Neural crest cell (in vitro differentiated cells): ENCODE measurements around the gene NFKBIE. TPM values are rescaled to one million over a fixed set of nuclear protein-coding genes. Genes with fewer than 3 reads are reported as not detected.

Experiments used
- DNase-seq: peaks from one replicate; pipeline ENCODE4 v3.0.0; 2021; ENCODE audit warnings: low read depth, mixed read lengths, low spot score
- H3K27ac Mint-ChIP-seq: one replicate; pipeline ENCODE4 v1.8.0; 2021; ENCODE audit warnings: mild to moderate bottlenecking, mixed read lengths; ENCODE audit not compliant: unreplicated experiment
- H3K27me3 Mint-ChIP-seq: 2 replicates; pipeline ENCODE4 v1.8.0; 2021; ENCODE audit warnings: low read depth, mild to moderate bottlenecking, mixed read lengths
- H3K36me3 Mint-ChIP-seq: 2 replicates; pipeline ENCODE4 v1.8.0; 2021; ENCODE audit warnings: low read depth, mild to moderate bottlenecking, mixed read lengths
- H3K4me1 Mint-ChIP-seq: 2 replicates; pipeline ENCODE4 v1.8.0; 2021; ENCODE audit warnings: mixed read lengths
- H3K4me3 Mint-ChIP-seq: one replicate; pipeline ENCODE4 v1.8.0; 2021; ENCODE audit warnings: mild to moderate bottlenecking, mixed read lengths
- H3K9me3 Mint-ChIP-seq: 2 replicates; pipeline ENCODE4 v1.8.0; 2021; ENCODE audit warnings: mixed read lengths
- total RNA-seq: library from RNA; stranded (reverse); gene quantifications from 2 replicates; pipeline ENCODE4 v1.2.1, GENCODE V29; 2021
- TF ChIP-seq, protein P1 (sequence below): fragments of 200-600 bp; sonication (generic); conservative IDR thresholded peaks from 2 replicates; pipeline ENCODE4 v1.5.0; 2021; ENCODE audit warnings: antibody characterized with exemption, mild to moderate bottlenecking

NFKBIE gene
- total RNA-seq, 1 donor from 2014 or later, result 20.2 TPM

DNA sequence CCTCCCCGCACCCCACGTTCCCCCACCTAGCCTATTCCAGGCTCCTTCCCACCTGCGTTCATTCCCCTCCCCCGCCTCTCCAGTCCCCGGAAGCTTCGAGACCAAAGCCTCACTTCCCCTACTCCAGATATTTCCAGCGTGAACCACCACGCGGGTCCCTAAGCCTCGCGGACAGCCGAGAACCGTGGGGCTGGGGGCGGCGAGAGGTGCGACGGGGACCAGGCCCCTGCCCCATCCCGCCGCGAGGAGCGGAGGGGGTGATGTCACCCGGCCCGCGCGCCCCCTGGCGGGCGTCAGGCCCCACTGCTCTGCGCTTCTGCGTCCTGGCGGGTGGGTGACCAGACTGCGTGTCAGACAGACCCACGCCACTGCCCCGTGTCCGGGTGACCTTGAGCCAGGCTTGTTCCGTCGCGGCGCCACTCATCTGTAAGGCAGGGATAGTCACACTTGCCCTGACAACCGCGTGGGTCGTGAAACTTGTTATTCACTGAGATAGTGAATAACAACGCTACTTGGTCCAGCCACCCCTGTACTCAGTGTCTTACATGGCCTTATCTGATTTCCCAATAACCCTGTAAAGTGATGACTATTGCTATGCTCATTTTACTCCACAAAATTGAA is 27.4 kb downstream of the NFKBIE start:
- peaks cover 36% of the 10 kb centered on the region for H3K4me1 Mint-ChIP-seq
- no peaks in the 10 kb centered on the region for H3K36me3 Mint-ChIP-seq
- DNase-seq, result peak; percentile 81
- no peaks in the 10 kb centered on the region for H3K27me3 Mint-ChIP-seq
- peak overlapping the region; percentile 99 for H3K27ac Mint-ChIP-seq
- H3K4me3 Mint-ChIP-seq, result peak overlapping the region; percentile 79
- TF ChIP-seq, protein P1, sequence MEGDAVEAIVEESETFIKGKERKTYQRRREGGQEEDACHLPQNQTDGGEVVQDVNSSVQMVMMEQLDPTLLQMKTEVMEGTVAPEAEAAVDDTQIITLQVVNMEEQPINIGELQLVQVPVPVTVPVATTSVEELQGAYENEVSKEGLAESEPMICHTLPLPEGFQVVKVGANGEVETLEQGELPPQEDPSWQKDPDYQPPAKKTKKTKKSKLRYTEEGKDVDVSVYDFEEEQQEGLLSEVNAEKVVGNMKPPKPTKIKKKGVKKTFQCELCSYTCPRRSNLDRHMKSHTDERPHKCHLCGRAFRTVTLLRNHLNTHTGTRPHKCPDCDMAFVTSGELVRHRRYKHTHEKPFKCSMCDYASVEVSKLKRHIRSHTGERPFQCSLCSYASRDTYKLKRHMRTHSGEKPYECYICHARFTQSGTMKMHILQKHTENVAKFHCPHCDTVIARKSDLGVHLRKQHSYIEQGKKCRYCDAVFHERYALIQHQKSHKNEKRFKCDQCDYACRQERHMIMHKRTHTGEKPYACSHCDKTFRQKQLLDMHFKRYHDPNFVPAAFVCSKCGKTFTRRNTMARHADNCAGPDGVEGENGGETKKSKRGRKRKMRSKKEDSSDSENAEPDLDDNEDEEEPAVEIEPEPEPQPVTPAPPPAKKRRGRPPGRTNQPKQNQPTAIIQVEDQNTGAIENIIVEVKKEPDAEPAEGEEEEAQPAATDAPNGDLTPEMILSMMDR, result peak; percentile 99
- H3K9me3 Mint-ChIP-seq, result no peaks in the 10 kb centered on the region

DNA sequence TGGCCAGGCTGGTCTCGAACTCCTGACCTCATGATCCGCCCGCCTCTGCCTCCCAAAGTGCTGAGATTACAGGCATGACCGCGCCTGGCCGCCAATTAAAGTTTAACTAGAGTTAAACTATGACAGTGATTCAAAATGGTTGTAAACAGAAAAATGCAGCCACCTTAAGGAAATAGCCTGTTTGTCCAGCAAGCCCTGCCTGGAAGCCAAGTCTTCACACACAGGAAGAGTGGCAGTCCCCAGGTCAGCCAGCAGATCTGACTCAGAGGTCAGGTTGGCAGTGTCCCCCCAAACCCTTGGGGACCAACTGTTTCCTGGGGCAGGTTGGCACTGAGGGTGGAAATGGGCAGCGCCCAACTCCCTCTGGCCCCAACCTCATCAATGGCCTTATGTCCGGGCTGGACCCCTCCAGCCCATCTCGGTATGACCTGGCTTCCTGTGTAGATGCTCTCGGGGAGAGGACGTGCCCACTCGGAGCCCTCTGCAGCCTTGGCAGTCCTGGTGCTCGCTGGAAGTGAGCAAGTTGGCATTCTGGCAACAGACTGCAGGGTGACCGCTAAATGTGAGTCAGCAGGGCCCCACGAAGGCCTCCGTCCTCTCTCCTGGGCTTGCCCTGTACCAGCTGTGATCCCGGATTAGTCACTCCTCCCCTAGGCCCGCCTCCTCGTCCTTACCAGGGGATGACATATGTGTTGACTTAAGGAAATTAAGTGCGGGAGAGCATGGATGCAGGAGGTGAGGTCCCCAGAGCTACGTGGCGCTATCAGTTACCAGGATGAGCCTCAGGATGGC is 28.1 kb downstream of the NFKBIE start:
- H3K4me3 Mint-ChIP-seq, result peak overlapping the region; percentile 79
- H3K4me1 Mint-ChIP-seq, result peaks cover 36% of the 10 kb centered on the region
- no peaks in the 10 kb centered on the region for H3K9me3 Mint-ChIP-seq
- H3K36me3 Mint-ChIP-seq, result no peaks in the 10 kb centered on the region
- H3K27me3 Mint-ChIP-seq, result no peaks in the 10 kb centered on the region
- TF ChIP-seq, protein P1, result no peak
- no peak for DNase-seq
- H3K27ac Mint-ChIP-seq, result peak overlapping the region; percentile 99

DNA sequence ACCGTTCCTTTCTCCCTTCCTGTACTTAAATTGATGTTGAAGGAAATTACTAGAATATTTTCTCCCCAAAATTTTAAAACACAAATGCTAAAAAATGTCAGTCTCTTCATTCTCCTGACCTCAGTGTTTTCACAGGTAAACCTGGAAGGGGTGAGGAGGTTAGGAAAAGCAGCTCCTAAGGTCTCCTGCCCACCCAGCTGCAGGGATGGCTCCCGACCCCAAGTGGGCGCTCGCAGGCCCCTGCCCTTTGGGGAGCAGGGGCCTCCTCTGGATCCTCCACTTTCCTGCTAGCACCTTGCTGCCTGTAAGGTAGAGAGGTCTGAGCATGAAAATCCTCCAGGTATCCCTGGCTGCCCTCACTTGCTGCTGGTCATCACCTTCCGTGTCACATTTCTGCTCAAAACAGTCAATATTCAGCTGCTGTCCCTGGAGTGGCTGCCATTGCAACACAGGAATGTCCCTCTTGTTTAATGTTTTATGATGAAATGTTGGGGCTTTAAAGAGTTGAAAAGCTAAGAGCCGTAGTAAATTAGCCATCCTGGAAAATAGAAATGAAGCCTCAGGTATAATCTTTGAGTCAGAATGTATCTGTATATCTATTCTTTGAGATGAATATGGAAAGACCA is 29.3 kb downstream of the NFKBIE start:
- peak overlapping the region; percentile 6 for H3K4me3 Mint-ChIP-seq
- no peaks in the 10 kb centered on the region for H3K36me3 Mint-ChIP-seq
- TF ChIP-seq, protein P1, result no peak
- H3K9me3 Mint-ChIP-seq, result no peaks in the 10 kb centered on the region
- no peaks in the 10 kb centered on the region for H3K27me3 Mint-ChIP-seq
- peaks cover 36% of the 10 kb centered on the region for H3K4me1 Mint-ChIP-seq
- DNase-seq, result no peak
- no peak overlapping the region for H3K27ac Mint-ChIP-seq

DNA sequence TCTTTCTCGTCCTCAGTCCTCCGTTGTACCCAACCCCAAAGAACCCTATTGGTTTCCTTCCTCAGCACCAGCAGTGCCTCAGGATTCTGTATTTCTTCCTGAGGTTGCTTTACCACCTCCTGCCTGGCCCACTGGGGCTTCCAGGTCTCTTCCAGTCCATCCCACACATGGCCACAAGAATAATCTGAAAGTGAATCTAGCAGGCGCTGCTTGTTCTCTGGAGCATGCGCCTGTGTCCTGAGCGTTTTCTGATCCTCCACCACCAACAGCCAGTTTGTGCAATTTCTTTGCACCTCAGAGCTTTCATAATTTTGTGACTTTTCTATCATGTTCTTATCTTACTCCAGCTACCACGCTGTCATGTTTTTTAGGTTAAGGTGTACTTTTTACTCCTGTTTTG is 30.1 kb downstream of the NFKBIE start:
- no peak for DNase-seq
- Mint-ChIP-seq H3K9me3 (no peaks in the 10 kb centered on the region), H3K36me3 (no peaks in the 10 kb centered on the region), H3K27ac (no peak overlapping the region), H3K4me3 (no peak overlapping the region), H3K27me3 (no peaks in the 10 kb centered on the region), H3K4me1 (peaks cover 36% of the 10 kb centered on the region)
- TF ChIP-seq, protein P1, result no peak

DNA sequence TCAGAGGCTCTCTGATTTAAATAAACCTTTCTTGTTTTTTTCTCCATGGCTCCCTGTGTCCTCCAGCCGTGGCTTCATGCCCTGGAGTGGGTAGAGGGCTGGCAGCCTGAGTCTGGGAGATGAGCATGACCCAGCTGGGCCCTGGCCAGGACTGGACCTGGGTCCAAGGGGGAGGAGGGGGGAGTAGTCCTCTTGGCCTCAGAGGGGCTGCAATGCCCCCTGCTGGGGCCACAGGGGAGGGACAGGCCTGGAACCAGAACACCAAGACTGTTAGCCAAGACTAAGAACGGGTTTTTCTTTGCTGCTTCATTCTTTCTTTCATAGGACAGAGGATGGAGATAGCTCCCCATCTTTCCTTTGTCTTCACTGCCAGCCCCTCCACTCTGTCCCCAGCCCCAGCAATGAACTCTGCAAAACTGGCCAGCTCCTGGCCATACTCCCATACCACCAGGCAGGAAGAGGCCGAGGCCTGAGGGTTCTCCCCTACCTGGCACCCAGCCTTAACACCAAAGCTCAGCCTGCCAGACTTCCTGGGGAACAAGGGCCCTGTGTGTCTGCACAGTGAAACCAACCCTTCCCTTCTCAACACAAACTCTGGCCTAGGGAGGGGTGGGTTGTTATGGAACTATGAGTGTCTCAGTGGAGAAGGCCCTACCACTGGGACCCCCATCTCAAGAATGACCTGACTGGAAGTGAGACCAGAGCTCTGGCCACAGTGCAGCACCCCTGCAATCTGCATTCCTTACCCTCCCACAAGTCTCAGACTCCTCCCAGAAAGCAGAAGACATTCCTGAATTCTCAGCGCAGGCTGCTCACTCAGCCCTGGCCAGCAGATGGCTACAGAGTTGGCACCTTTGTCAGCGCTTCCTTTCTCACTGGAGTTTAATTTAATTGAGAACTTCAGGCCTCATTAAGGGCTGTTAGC is 31.0 kb downstream of the NFKBIE start:
- H3K27me3 Mint-ChIP-seq, result no peaks in the 10 kb centered on the region
- no peak overlapping the region for H3K4me3 Mint-ChIP-seq
- H3K9me3 Mint-ChIP-seq, result no peaks in the 10 kb centered on the region
- TF ChIP-seq, protein P1, result peak; percentile 74
- no peak for DNase-seq
- H3K36me3 Mint-ChIP-seq, result no peaks in the 10 kb centered on the region
- H3K27ac Mint-ChIP-seq, result no peak overlapping the region
- H3K4me1 Mint-ChIP-seq, result peaks cover 36% of the 10 kb centered on the region
